Mucosa of descending colon (tissue), 3 donors: ENCODE measurements around the gene UNC80. TPM values are rescaled to one million over a fixed set of nuclear protein-coding genes. Genes with fewer than 3 reads are reported as not detected.

Source experiments
- ATAC-seq: fragments of 200-7000 bp; cut with Tn5 transposase; one replicate; pipeline ENCODE4 v1.9.1; 2020; ENCODE audit warnings: mild to moderate bottlenecking, moderate library complexity
- DNase-seq, 3 donors: peaks; one replicate each; pipeline ENCODE4 v3.0.0-alpha.2; 2020
- H3K36me3 ChIP-seq: fragments of 200-600 bp; one replicate; pipeline ENCODE4 v1.8.0; 2021; ENCODE audit warnings: low read depth, mild to moderate bottlenecking
- H3K4me1 ChIP-seq: fragments of 200-600 bp; one replicate; pipeline ENCODE4 v1.8.0; 2021; ENCODE audit warnings: low read depth, mild to moderate bottlenecking
- H3K4me3 ChIP-seq: fragments of 200-600 bp; one replicate; pipeline ENCODE4 v1.8.0; 2021; ENCODE audit warnings: mild to moderate bottlenecking
- H3K9me3 ChIP-seq: fragments of 200-600 bp; one replicate; pipeline ENCODE4 v1.8.0; 2021; ENCODE audit warnings: mild to moderate bottlenecking
- intact Hi-C, 2 donors: fragments of 100-400 bp; cut with DNase I in 1 of 2; cut with micrococcal nuclease in 1 of 2; formaldehyde crosslinking; loops; one replicate each; pipeline versions ENCODE4 v1.11.0 to v1.11.1; 2022; cut with DNase I, micrococcal nuclease
- total RNA-seq, 3 donors: library from RNA; stranded (reverse); fragmentation: NEBNext Ultra II Directional in 2 of 3; extraction: Animal tissue kit (Norgen Biotek cat#: 25700) in 2 of 3; gene quantifications; one replicate each; pipeline versions ENCODE4 v1.2.1 to v1.2.4, GENCODE V29; 2021 to 2023
- TF ChIP-seq, protein P1 (sequence below): fragments of 200-600 bp; IDR thresholded peaks from one replicate; pipeline ENCODE4 v1.8.0; 2022; ENCODE audit warnings: antibody characterized with exemption, mild to moderate bottlenecking
- donor health status: DM: no; HTN: no; CAD: no; lungs with moderate emphysema.
- donor health status: DM: no; HTN: no; CAD: no.
- donor health status: DM: no; HTN: yes; CAD: no.

UNC80 gene
- total RNA-seq, 3 donors from 2014 or later: 0.09 to 1.6 (median 0.12) TPM

DNA sequence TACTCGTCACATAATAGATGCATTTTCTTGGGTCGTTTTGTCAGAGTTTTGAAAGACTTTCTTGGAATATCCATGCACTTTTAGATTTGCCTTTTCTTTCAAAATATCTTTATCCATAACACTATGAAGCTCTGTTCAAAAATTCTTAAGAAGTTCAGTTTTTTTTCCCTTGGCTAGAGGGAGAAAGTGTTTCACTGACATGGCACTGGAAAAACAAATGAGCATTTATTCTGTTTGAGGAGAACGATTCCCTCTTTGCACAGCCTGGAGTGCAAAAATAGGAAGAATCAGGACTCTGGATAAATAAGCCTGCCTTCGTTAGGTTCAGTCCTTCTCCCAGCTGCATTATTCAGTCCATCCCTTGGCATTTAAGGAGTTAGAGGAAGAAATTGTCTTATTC is 139.9 kb downstream of the UNC80 start:
- intact Hi-C loops: no loop called here
- Histone ChIP-seq H3K9me3 (no peaks in the 10 kb centered on the region), H3K4me1 (no peaks in the 10 kb centered on the region), H3K36me3 (no peaks in the 10 kb centered on the region), H3K4me3 (no peak overlapping the region)
- TF ChIP-seq, protein P1, sequence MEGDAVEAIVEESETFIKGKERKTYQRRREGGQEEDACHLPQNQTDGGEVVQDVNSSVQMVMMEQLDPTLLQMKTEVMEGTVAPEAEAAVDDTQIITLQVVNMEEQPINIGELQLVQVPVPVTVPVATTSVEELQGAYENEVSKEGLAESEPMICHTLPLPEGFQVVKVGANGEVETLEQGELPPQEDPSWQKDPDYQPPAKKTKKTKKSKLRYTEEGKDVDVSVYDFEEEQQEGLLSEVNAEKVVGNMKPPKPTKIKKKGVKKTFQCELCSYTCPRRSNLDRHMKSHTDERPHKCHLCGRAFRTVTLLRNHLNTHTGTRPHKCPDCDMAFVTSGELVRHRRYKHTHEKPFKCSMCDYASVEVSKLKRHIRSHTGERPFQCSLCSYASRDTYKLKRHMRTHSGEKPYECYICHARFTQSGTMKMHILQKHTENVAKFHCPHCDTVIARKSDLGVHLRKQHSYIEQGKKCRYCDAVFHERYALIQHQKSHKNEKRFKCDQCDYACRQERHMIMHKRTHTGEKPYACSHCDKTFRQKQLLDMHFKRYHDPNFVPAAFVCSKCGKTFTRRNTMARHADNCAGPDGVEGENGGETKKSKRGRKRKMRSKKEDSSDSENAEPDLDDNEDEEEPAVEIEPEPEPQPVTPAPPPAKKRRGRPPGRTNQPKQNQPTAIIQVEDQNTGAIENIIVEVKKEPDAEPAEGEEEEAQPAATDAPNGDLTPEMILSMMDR: no peak
- DNase-seq (no peak), ATAC-seq (no peak)

DNA sequence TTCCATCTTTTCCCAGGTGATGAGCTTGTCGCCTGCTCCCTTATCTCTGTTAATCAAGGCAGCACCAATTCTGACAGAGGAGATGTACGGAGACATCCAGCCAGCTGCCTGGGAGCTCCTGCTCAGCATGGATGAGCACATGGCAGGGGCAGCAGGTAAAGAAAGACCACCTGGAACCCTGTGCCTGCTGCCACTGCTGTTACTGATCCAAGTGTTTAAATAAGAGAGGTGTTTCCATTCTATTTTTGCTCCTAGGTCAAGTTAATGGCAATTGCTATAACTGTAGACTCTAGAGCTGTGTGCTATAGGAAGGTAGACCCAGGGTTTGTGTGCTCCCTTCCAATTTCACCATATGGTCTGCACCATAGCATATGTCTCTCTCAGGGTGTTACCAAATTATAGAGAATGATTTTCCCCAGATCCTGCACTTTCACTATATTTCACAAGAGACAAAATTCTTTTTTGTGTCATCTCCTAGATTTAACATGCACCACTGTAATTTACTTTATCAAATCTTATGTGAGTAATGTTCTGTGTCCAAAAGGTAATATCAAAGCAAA is 142.2 kb downstream of the UNC80 start:
- Histone ChIP-seq H3K36me3 (no peaks in the 10 kb centered on the region), H3K4me1 (no peaks in the 10 kb centered on the region), H3K4me3 (no peak overlapping the region), H3K9me3 (no peaks in the 10 kb centered on the region)
- TF ChIP-seq, protein P1: no peak
- DNase-seq (no peak), ATAC-seq (no peak)
- intact Hi-C loops: no loop called here

DNA sequence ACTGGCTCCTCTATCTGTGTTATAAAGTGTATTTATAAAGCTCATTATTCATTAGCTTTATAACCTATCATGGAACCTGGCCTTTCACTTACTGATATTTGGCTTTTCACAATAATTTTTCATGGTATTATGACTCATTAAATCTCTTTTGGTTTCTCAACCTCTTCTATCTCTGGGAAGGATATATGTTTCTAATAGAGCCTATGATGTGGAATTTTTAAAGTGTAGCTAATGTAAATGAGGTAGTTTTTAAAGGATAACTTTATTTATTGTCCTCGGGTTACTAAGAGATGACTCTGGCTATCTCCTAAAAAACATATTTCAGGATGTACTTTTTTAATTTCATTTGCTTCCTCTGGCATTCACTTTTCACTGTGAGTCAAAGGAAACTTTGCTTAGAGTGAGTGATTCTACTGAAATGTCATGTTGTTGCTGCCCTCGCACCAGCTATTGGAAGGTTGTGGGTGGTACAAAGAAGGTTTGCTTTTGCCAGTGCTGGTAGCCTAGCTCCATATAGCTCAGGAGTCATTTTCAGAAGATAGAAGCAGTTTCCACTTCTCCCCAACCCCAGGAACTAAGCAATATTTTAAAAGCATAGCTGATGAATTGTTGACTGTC is 145.6 kb downstream of the UNC80 start:
- no peaks in the 10 kb centered on the region for H3K36me3 ChIP-seq
- intact Hi-C loops: no loop called here
- no peak for DNase-seq
- TF ChIP-seq, protein P1: no peak
- H3K4me3 ChIP-seq: no peak overlapping the region
- no peaks in the 10 kb centered on the region for H3K9me3 ChIP-seq
- ATAC-seq: no peak
- no peaks in the 10 kb centered on the region for H3K4me1 ChIP-seq

DNA sequence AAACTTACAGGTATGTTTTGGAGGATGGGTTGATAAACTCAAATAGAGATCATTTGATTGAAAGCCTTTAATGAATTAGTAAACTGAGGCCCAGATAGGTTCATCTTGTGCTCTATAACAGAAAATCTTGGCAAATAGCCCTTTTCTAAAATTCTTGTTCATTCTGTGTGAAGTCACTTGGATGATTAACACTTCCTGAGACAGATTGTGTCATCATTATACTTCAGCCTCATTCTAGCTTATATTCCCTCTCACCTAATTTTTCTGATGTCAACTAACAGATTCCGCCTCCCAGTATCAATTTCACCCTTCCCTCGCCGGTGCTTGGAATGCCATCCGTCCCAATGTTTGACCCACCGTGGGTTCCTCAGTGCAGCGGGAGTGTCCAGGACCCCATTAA is 146.6 kb downstream of the UNC80 start:
- TF ChIP-seq, protein P1: no peak
- Histone ChIP-seq H3K9me3 (no peaks in the 10 kb centered on the region), H3K4me3 (no peak overlapping the region), H3K4me1 (no peaks in the 10 kb centered on the region), H3K36me3 (no peaks in the 10 kb centered on the region)
- intact Hi-C loops: no loop called here
- ATAC-seq: no peak
- DNase-seq: no peak

DNA sequence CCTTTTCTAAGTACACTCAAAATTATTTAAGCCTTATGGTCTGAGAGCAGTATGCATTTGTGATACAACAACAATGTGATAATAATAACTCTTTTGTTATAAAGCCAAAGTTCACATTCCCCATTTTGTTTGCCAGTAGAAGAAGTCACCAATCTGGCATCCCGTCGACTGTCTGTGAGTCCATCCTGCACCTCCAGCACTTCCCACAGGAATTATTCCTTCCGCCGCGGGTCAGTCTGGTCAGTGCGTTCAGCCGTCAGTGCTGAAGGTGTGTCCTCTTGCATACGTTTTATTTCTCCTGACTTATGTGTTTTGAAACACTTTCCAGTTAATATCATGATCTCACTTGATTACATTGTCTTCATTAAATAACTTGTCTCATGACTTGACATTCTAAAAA is 150.5 kb downstream of the UNC80 start:
- DNase-seq (no peak), ATAC-seq (no peak)
- intact Hi-C loops: no loop called here
- no peaks in the 10 kb centered on the region for H3K4me1 ChIP-seq
- no peaks in the 10 kb centered on the region for H3K9me3 ChIP-seq
- no peaks in the 10 kb centered on the region for H3K36me3 ChIP-seq
- no peak overlapping the region for H3K4me3 ChIP-seq
- TF ChIP-seq, protein P1: no peak

DNA sequence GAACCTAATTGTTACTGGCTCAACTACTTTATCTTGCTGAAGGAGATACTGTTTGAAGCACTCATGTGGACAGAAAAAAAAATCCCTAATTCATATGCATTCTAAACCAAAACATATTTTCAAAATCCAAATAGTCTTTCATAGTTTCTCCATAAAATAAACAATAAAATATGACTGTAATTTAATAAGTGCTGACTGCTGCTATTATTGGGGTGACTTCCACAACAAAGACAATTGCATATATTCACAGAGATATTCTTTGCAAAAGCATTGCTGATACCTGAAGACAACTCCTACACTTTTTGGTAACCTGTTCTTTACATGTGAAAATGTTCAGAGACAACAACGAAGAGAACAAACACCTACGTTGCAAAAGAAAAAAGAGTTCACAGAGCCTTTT is 157.7 kb downstream of the UNC80 start:
- Histone ChIP-seq H3K4me3 (no peak overlapping the region), H3K36me3 (no peaks in the 10 kb centered on the region), H3K9me3 (no peaks in the 10 kb centered on the region), H3K4me1 (no peaks in the 10 kb centered on the region)
- ATAC-seq (no peak), DNase-seq (no peak)
- intact Hi-C loops: no loop called here
- TF ChIP-seq, protein P1: no peak
